Breast epithelium (tissue), 4 donors: ENCODE measurements around the gene WDR62. TPM values are rescaled to one million over a fixed set of nuclear protein-coding genes. Genes with fewer than 3 reads are reported as not detected.

Experiments
- DNase-seq, 2 donors: peaks; one replicate each; pipeline ENCODE4 v3.0.0-alpha.2; 2019; ENCODE audit warnings: low spot score in 2 of 2
- H3K27ac ChIP-seq, 2 donors: fragments of 200-600 bp; sonication (generic) in 1 of 2; one replicate each; pipeline ENCODE4 v1.5.1; 2016 to 2019; ENCODE audit warnings: mild to moderate bottlenecking in 1 of 2
- H3K27me3 ChIP-seq, 2 donors: fragments of 200-600 bp; sonication (generic) in 1 of 2; one replicate each; pipeline versions ENCODE4 v1.5.1 to v1.6.0; 2017 to 2019; ENCODE audit warnings: control low read depth in 1 of 2, mild to moderate bottlenecking in 1 of 2
- H3K36me3 ChIP-seq: fragments of 200-600 bp; one replicate; pipeline ENCODE4 v1.5.1; 2019
- H3K4me1 ChIP-seq, 2 donors: fragments of 200-600 bp; sonication (generic); one replicate each; pipeline ENCODE4 v1.5.1; 2016 to 2019; ENCODE audit warnings: control low read depth in 1 of 2
- H3K4me3 ChIP-seq, 3 donors: fragments of 200-600 bp; sonication (generic); 1 replicate in 2 of 3; 2 replicates in 1 of 3; pipeline ENCODE4 v1.5.1; 2016 to 2019; ENCODE audit warnings: mild to moderate bottlenecking in 3 of 3, moderate library complexity in 2 of 3
- H3K9me3 ChIP-seq, 2 donors: fragments of 200-600 bp; sonication (generic) in 1 of 2; one replicate each; pipeline ENCODE4 v1.5.1; 2016 to 2019; ENCODE audit warnings: control low read depth in 1 of 2
- CTCF ChIP-seq, 3 donors: fragments of 450-650 bp; IDR thresholded peaks; one replicate each; pipeline ENCODE4 v1.5.1; 2016 to 2017; ENCODE audit warnings: antibody characterized with exemption in 3 of 3, mild to moderate bottlenecking in 3 of 3, moderate library complexity in 3 of 3
- POLR2A ChIP-seq: fragments of 450-650 bp; IDR thresholded peaks from one replicate; pipeline ENCODE4 v1.6.1; 2016; ENCODE audit warnings: antibody characterized with exemption, mild to moderate bottlenecking, moderate library complexity
- POLR2AphosphoS5 ChIP-seq, 3 donors: sonication (generic); formaldehyde crosslinking; IDR thresholded peaks; one replicate each; pipeline ENCODE4 v1.6.1; 2017; ENCODE audit warnings: antibody characterized with exemption in 3 of 3
- intact Hi-C: fragments of 100-400 bp; cut with DNase I; formaldehyde crosslinking; loops from one replicate; pipeline ENCODE4 v1.15.1; 2023; ENCODE audit warnings: low total_unique reads
- total RNA-seq, 3 donors: library from RNA; depleted of rRNA; stranded (reverse); fragments of >200 nt; gene quantifications; one replicate each; pipeline ENCODE4 v1.1.0, GENCODE V29; 2016

WDR62 gene
- total RNA-seq, 3 donors from 2014 or later, result 0.59 to 0.98 (median 0.80) TPM

GRCh38 chr19:36100476-36100875 lies 45.8 kb downstream of the WDR62 start:
- Histone ChIP-seq H3K9me3 (no peaks in the 10 kb centered on the region), H3K27ac (peak overlapping the region in 1 of 2 donors; percentile 38), H3K36me3 (no peaks in the 10 kb centered on the region), H3K4me1 (no peaks in the 10 kb centered on the region), H3K4me3 (no peak overlapping the region), H3K27me3 (no peaks in the 10 kb centered on the region)
- intact Hi-C loops, result no loop called here
- no peak for TF ChIP-seq CTCF (IDR thresholded peaks at IDR 0.05)
- no peak for TF ChIP-seq POLR2AphosphoS5 (IDR thresholded peaks at IDR 0.05)
- no peak for TF ChIP-seq POLR2A
- no peak for DNase-seq

GRCh38 chr19:36101550-36102327 lies 47.0 kb downstream of the WDR62 start:
- H3K27ac ChIP-seq, result no peak overlapping the region
- intact Hi-C loops, result no loop called here
- no peak for DNase-seq
- no peaks in the 10 kb centered on the region for H3K4me1 ChIP-seq
- H3K4me3 ChIP-seq, result no peak overlapping the region
- H3K9me3 ChIP-seq, result no peaks in the 10 kb centered on the region
- H3K27me3 ChIP-seq, result no peaks in the 10 kb centered on the region
- no peaks in the 10 kb centered on the region for H3K36me3 ChIP-seq
- TF ChIP-seq CTCF (IDR thresholded peaks at IDR 0.05) (no peak), POLR2A (no peak), POLR2AphosphoS5 (IDR thresholded peaks at IDR 0.05) (no peak)

- no peak for DNase-seq
- Histone ChIP-seq H3K4me1 (no peaks in the 10 kb centered on the region), H3K9me3 (no peaks in the 10 kb centered on the region), H3K36me3 (no peaks in the 10 kb centered on the region), H3K4me3 (no peak overlapping the region), H3K27me3 (no peaks in the 10 kb centered on the region), H3K27ac (no peak overlapping the region)
- intact Hi-C loops, result no loop called here
- TF ChIP-seq CTCF (IDR thresholded peaks at IDR 0.05) (no peak), POLR2AphosphoS5 (IDR thresholded peaks at IDR 0.05) (no peak), POLR2A (no peak)
Observed at GRCh38 chr19:36103040-36103626, 48.4 kb downstream of the WDR62 start.

- H3K4me1 ChIP-seq, result no peaks in the 10 kb centered on the region
- no peak overlapping the region for H3K4me3 ChIP-seq
- DNase-seq, result no peak
- H3K36me3 ChIP-seq, result no peaks in the 10 kb centered on the region
- no peak overlapping the region for H3K27ac ChIP-seq
- H3K27me3 ChIP-seq, result no peaks in the 10 kb centered on the region
- intact Hi-C loops, result no loop called here
- TF ChIP-seq CTCF (IDR thresholded peaks at IDR 0.05), result no peak
- no peak for TF ChIP-seq POLR2AphosphoS5 (IDR thresholded peaks at IDR 0.05)
- TF ChIP-seq POLR2A, result no peak
- H3K9me3 ChIP-seq, result no peaks in the 10 kb centered on the region
Observed at GRCh38 chr19:36103842-36104552, 49.3 kb downstream of the WDR62 start.

- H3K27ac ChIP-seq, result no peak overlapping the region
- no peaks in the 10 kb centered on the region for H3K36me3 ChIP-seq
- intact Hi-C loops, result no loop called here
- no peaks in the 10 kb centered on the region for H3K9me3 ChIP-seq
- no peak for DNase-seq
- TF ChIP-seq POLR2AphosphoS5 (IDR thresholded peaks at IDR 0.05), result no peak
- no peak for TF ChIP-seq CTCF (IDR thresholded peaks at IDR 0.05)
- TF ChIP-seq POLR2A, result no peak
- H3K4me3 ChIP-seq, result no peak overlapping the region
- no peaks in the 10 kb centered on the region for H3K4me1 ChIP-seq
- H3K27me3 ChIP-seq, result no peaks in the 10 kb centered on the region
Observed at GRCh38 chr19:36106441-36106840, 51.7 kb downstream of the WDR62 start.
